GM19397 (cell line): ENCODE results near the gene COX10.
"Not testable (repeated sequence)": the region's sequence is repeated elsewhere in the genome, so short reads cannot be mapped to it uniquely, and the experiment has no call there.

Experiments used
- ATAC-seq: cut with Tn5 transposase; IDR thresholded peaks from one replicate; pipeline ENCODE4 v1.9.1; 2021; ENCODE audit warnings: mild to moderate bottlenecking, moderate library complexity; ENCODE audit not compliant: unreplicated experiment

Gene COX10

DNA sequence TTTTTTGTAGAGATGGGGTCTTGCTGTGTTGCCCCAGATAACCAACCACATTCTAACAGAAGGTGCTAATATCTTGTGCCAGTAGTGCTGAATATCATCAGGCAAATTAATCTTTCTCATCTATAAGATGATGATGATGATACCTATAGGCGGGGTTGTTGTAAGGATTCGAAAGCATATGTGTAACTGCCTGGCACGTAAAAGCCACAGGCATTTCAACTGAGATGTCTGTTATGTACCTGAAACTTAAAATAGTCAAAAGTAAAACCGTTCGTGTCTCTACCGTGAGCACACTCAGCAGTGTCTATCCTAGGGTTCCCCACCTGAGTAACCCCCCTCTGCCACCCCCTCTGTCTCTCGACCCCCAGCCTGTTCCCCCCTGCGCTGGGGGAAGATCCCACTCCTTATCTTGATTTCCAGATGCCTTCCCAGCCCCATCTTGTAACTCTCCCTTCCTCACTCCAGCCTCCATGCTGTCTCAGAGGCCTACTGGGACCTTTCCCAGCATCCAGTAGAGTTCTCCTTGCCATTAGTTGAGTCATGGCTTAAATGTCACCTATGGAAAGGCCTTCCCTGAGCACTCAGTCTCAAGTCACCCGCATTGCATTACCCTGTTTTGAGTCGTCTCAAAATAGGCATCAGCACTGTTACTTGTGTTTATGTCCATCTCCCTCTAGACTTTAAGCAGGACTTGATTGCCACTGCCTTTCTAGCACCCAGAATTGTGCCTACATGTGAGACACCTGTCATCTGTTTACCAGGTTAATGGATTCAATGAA, 133.3 kb downstream of the COX10 start:
- ATAC-seq = no peak

- ATAC-seq = no peak
Measured at GRCh38 chr17:14203388-14203787, 134.1 kb downstream of the COX10 start.

GRCh38 chr17:14204084-14204483, 134.8 kb downstream of the COX10 start:
- ATAC-seq = no peak

GRCh38 chr17:14204546-14204945, 135.2 kb downstream of the COX10 start:
- ATAC-seq = no peak

DNA sequence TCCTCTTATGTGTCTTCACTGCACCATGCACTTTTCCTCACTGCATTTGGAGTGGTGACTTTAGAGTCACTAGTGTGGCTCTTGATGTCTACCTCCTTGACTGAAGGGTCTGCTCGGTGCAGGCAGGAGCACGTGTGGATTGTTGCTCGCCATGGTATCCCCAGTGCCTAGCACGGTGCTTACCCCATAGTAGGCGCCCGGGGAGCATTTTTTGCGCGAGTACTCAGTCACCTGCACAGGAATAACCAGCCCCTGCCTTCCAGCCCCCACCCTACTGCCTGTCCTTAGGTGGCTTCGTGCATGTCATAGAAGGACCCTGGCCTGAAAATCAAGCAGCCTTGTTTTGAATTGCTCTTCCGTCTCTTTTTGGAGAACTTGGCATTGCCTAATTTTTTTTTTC, 136.1 kb downstream of the COX10 start:
- no peak for ATAC-seq

GRCh38 chr17:14205992-14206461, 136.7 kb downstream of the COX10 start:
- no peak for ATAC-seq

GRCh38 chr17:14206891-14207290, 137.6 kb downstream of the COX10 start:
- ATAC-seq = no peak

GRCh38 chr17:14207791-14208190, 138.5 kb downstream of the COX10 start:
- no peak for ATAC-seq

DNA sequence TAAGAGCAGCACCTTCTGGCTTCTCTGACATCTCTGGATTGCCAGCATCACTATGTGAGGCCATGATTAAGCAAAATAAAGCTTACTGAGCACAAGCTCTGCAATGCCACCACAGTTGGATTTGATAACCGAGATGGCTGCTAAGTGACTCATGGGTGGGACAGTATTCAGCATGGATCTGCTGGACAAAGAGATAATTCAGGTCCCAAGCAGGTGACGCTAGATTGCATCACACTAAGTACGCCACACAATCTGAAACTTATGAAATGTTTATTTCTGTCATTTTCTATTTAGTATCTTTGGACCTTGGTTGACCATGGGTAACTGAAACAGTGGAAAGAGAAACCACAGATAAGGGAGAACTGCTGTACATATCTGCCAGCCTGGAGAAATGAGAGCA, 139.9 kb downstream of the COX10 start:
- no peak for ATAC-seq

- no peak for ATAC-seq
Measured at GRCh38 chr17:14211246-14211645, 141.9 kb downstream of the COX10 start.

- ATAC-seq = no peak
Measured at GRCh38 chr17:14211801-14212200, 142.5 kb downstream of the COX10 start.

DNA sequence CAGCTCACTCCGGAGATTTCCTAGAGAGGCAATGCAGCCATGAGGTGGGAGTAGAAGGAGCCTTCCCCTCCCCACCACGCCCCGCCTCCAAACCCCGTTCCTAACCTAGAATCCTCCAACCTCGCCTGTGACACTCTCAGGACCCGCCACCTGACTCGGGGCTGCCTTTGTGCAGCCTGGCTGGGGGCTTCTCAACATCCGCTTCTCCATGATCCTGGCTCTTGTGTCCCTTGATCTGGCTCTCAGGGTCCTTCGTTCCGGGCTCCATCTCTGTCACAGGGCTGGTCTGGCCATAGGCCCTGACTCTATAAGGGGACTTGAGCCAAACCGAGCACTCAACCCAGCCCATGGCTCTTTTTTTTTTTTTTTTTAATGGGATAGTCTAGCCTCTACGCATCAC, 143.1 kb downstream of the COX10 start:
- no peak for ATAC-seq

DNA sequence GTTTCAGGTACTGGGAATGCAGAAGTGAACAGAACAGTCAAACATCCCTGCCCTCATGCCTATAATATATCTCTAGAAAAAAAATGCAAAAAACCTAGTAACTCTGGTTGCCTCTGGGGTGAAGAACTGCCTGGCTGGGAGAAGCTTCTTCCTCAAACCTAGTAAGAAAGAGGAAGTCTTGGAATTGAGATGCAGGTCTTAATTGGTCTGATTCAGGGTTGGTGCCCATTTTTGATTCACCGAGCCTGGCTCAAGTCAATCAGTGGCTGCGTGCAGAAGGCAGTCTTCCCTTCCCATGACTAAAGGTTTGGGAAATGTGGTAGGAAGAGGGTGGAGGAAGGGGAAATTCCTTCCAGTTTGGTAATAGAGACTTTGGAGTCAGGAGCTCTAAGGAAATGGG, 145.0 kb downstream of the COX10 start:
- no peak for ATAC-seq

GRCh38 chr17:14222611-14223010, 153.3 kb downstream of the COX10 start:
- no peak for ATAC-seq

- ATAC-seq = no peak
Measured at GRCh38 chr17:14225254-14225980, 156.1 kb downstream of the COX10 start.

DNA sequence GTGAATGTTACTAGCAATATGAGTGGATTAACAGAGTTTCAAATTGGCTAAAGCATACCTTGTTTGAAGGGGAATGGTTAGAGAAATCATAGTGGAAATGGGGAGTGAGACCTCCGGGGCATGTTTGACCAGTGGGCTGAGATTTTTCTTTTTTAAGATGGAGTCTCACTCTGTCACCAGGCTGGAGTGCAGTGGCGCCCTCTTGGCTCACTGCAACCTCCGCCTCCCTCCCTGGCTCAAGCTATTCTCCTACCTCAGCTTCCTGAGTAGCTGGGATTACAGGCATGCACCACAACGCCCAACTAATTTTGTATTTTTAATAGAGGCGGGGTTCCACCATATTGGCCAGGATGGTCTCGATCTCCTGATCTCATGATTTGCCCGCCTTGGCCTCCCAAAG, 157.7 kb downstream of the COX10 start:
- no peak for ATAC-seq

DNA sequence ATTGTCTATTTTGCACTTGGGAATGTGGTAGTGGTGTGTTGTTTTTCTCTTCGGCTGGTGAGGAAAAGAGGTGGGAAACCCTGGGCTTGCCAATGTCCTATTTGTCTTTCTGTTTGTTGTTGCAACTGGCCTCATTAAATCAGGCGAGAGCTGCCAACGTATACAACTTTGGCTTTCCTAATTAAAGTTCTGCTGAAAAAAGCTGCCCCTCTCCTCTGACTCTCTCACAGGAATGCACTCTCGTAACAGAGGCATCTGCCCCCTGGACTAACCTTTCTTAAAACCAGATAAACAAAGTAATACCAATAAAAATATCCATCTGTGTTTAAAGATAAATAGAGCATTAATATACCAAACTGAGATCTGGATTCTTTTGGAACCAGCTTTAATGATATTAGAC, 159.6 kb downstream of the COX10 start:
- no peak for ATAC-seq

DNA sequence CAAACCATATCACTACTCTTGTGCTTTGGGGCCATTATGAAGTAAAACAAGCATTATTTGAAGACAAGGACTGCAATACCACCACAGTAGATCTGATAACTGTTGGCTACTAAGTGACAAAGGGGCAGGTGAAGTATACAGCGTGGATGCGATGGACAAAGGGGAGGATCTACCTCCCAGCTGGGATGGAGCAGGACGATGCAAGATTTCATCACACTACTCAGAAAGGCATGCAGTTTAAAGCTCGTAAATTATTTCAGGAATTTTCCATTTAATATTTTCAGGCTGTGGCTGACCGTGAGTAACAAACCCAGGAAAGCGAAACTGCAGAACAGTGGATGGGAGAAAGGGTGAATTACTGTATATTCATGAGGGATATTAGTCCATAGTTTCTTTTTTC, 161.9 kb downstream of the COX10 start:
- not testable (repeated sequence) for ATAC-seq

- not testable (repeated sequence) for ATAC-seq
Measured at GRCh38 chr17:14235047-14235446, 165.7 kb downstream of the COX10 start.

- ATAC-seq = not testable (repeated sequence)
Measured at GRCh38 chr17:14236032-14236431, 166.7 kb downstream of the COX10 start.

DNA sequence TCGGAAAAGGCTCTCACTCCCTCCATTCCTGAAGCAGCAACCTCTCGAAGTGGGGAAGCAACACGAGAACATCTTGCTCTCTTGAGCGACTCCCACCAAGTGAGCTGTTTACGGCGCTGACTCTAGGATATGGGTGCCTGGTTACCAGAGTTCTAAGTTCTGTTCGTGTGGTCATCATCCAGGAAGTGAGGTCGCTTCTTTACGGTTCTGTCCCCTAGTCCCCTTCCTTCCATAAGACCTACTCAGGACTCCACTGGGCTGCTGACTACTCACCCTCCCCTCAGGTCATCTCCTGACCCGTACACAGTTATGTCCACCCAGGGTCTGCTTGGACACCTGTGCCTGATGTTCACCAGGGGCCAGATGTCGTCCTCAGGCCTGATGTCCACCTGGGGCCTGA, 167.5 kb downstream of the COX10 start, which contains the start of gene CDRT15:
TSS of gene CDRT15 (minus strand) at position 101 of the 400 bp plus-strand sequence. CDS start at position 72, 29 bp downstream.
- ATAC-seq = not testable (repeated sequence)

GRCh38 chr17:14239271-14239670, 170.0 kb downstream of the COX10 start:
- not testable (repeated sequence) for ATAC-seq
